GM18909 (cell line): ENCODE results near the gene MISFA.
"Not testable (repeated sequence)": the region's sequence is repeated elsewhere in the genome, so short reads cannot be mapped to it uniquely, and the experiment has no call there.

ENCODE experiments used
- ATAC-seq: cut with Tn5 transposase; IDR thresholded peaks from one replicate; pipeline ENCODE4 v1.9.1; 2021; ENCODE audit warnings: mild to moderate bottlenecking; ENCODE audit not compliant: unreplicated experiment, poor library complexity

Gene MISFA

GRCh38 chr11:18599739-18600230 is at the start of gene MISFA:
MISFA (plus strand) TSS chr11:18599789; CDS start chr11:18599929, 140 bp downstream.
- no peak for ATAC-seq

GRCh38 chr11:18563090-18563730 is 36.4 kb upstream of the MISFA start:
- no peak for ATAC-seq

- no peak for ATAC-seq
Measured at GRCh38 chr11:18564149-18564548, 35.4 kb upstream of the MISFA start.

GRCh38 chr11:18566406-18566805 is 33.2 kb upstream of the MISFA start:
- ATAC-seq: no peak

GRCh38 chr11:18567081-18567480 is 32.5 kb upstream of the MISFA start:
- ATAC-seq: no peak

GRCh38 chr11:18575361-18575760 is 24.2 kb upstream of the MISFA start:
- no peak for ATAC-seq

GRCh38 chr11:18578975-18579598 is 20.5 kb upstream of the MISFA start:
- ATAC-seq: peak; percentile 72

GRCh38 chr11:18580113-18580766 is 19.3 kb upstream of the MISFA start:
- ATAC-seq: no peak

- ATAC-seq: no peak
Measured at GRCh38 chr11:18581825-18582224, 17.8 kb upstream of the MISFA start.

GRCh38 chr11:18588297-18589252 is 11.0 kb upstream of the MISFA start, which contains the start of gene UEVLD:
UEVLD (minus strand) TSS chr11:18588734; CDS start chr11:18588654, 80 bp downstream.
- peak; percentile 74 for ATAC-seq

GRCh38 chr11:18590571-18590970 is 9.0 kb upstream of the MISFA start:
- no peak for ATAC-seq

GRCh38 chr11:18594088-18594487 is 5.5 kb upstream of the MISFA start:
- not testable (repeated sequence) for ATAC-seq

- no peak for ATAC-seq
Measured at GRCh38 chr11:18594999-18595749, 4.4 kb upstream of the MISFA start.

GRCh38 chr11:18600915-18601569 is 1.5 kb downstream of the MISFA start:
- no peak for ATAC-seq

- ATAC-seq: no peak
Measured at GRCh38 chr11:18608376-18608775, 8.8 kb downstream of the MISFA start.

GRCh38 chr11:18611196-18611595 is 11.6 kb downstream of the MISFA start:
- no peak for ATAC-seq

- ATAC-seq: no peak
Measured at GRCh38 chr11:18612394-18612793, 12.8 kb downstream of the MISFA start.

GRCh38 chr11:18614667-18615066 is 15.1 kb downstream of the MISFA start:
- ATAC-seq: no peak
